GM12878 (cell line): Measurements from ENCODE around the gene RICTOR. TPM values are rescaled to one million over a fixed set of nuclear protein-coding genes. Genes with fewer than 3 reads are reported as not detected.

ENCODE experiments used
- ATAC-seq: fragments of 200-7000 bp; cut with Tn5 transposase; 3 replicates; pipeline ENCODE4 v1.9.1; 2020; ENCODE audit warnings: mild to moderate bottlenecking, moderate library complexity
- BruUV-seq: library from RNA; stranded (reverse); fragments of 400-500 nt; replicated peaks from 2 replicates; lab custom pipeline; 2021; lab: Mats Ljungman, UMichigan
- CTCF ChIA-PET: fragments of 300-600 bp; sonication (Branson Sonifier 250); formaldehyde crosslinking; extraction: SDS; loops from one replicate; lab custom pipeline; 2021; ENCODE audit warnings: inconsistent platforms; lab: Yijun Ruan, JAX
- POLR2A ChIA-PET: fragments of 350-600 bp; formaldehyde crosslinking; extraction: SDS; loops from one replicate; lab custom pipeline; 2021; ENCODE audit warnings: inconsistent platforms; lab: Charles Lee
- RAD21 ChIA-PET: fragments of 300-600 bp; sonication (Branson Sonifier 250); formaldehyde crosslinking; loops from one replicate; lab custom pipeline; 2023; ENCODE audit warnings: antibody characterized with exemption; ENCODE audit not compliant: unreplicated experiment; lab: Charles Lee
- SMC1A ChIA-PET: fragments of 300-600 bp; sonication (Branson Sonifier 250); formaldehyde crosslinking; loops from one replicate; lab custom pipeline; 2023; ENCODE audit not compliant: unreplicated experiment, uncharacterized antibody; lab: Charles Lee
- DNase-seq: peaks from one replicate; pipeline ENCODE4 v3.0.0-alpha.2; 2011; ENCODE audit warnings: low read depth, low spot score
- FAIRE-seq: peaks from 3 replicates; lab custom pipeline; 2011; peaks lifted over from hg19 to GRCh38; lab: Jason Lieb, UNC
- H2AFZ ChIP-seq: 2 replicates; pipeline ENCODE4 v1.6.0; 2011; ENCODE audit warnings: low read depth, low read length, control low read depth; ENCODE audit not compliant: control insufficient read depth
- H3K27ac ChIP-seq: 2 replicates; pipeline ENCODE4 v1.5.1; 2011; ENCODE audit warnings: control low read depth; ENCODE audit not compliant: control insufficient read depth, insufficient read depth
- H3K27me3 ChIP-seq, 2 experiments: replicated peaks in 1 of 2; 2 replicates each; pipeline versions ENCODE4 v1.6.0 to v1.6.1; 2011; ENCODE audit warnings: low read length in 1 of 2; ENCODE audit not compliant: control insufficient read depth in 2 of 2, insufficient read depth in 2 of 2
- H3K36me3 ChIP-seq, 2 experiments: 2 replicates each; pipeline ENCODE4 v1.5.1; 2011; ENCODE audit warnings: low read length in 1 of 2; ENCODE audit not compliant: control insufficient read depth in 2 of 2, insufficient read depth in 2 of 2
- H3K4me1 ChIP-seq: 2 replicates; pipeline ENCODE4 v1.6.1; 2011; ENCODE audit warnings: mild to moderate bottlenecking, low read length, moderate library complexity, mixed read lengths; ENCODE audit not compliant: control insufficient read depth, insufficient read depth
- H3K4me2 ChIP-seq: 2 replicates; pipeline ENCODE4 v1.6.0; 2011; ENCODE audit warnings: control low read depth; ENCODE audit not compliant: control insufficient read depth, insufficient read depth
- H3K4me3 ChIP-seq: fragments of 200-600 bp; sonication (generic); 2 replicates; pipeline ENCODE4 v1.5.1; 2016
- H3K79me2 ChIP-seq: 2 replicates; pipeline ENCODE4 v1.6.0; 2011; ENCODE audit warnings: low read length; ENCODE audit not compliant: control insufficient read depth, insufficient read depth
- H3K9ac ChIP-seq: 2 replicates; pipeline ENCODE4 v1.8.0; 2011; ENCODE audit warnings: low read length, control low read depth, mixed read lengths; ENCODE audit not compliant: control insufficient read depth, insufficient read depth
- H3K9me3 ChIP-seq: replicated peaks from 3 replicates; pipeline ENCODE4 v1.5.1; 2011; ENCODE audit warnings: mild to moderate bottlenecking, low read length; ENCODE audit not compliant: control insufficient read depth, insufficient read depth
- H4K20me1 ChIP-seq: 2 replicates; pipeline ENCODE4 v1.6.0; 2011; ENCODE audit not compliant: control insufficient read depth, insufficient read depth
- ASH2L ChIP-seq: fragments of 300-600, 200-600 bp; sonication (generic); IDR thresholded peaks from 2 replicates; pipeline ENCODE4 v1.6.1; 2017; ENCODE audit warnings: low read depth, mild to moderate bottlenecking, borderline replicate concordance
- CBX3 ChIP-seq: fragments of 200-600 bp; sonication (generic); IDR thresholded peaks from 2 replicates; pipeline ENCODE4 v1.6.1; 2016; ENCODE audit warnings: low read depth, borderline replicate concordance
- E4F1 ChIP-seq: fragments of 450-650 bp; IDR thresholded peaks from 2 replicates; pipeline ENCODE4 v1.6.1; 2018; ENCODE audit warnings: borderline replicate concordance, mild to moderate bottlenecking; ENCODE audit not compliant: partially characterized antibody
- HCFC1 ChIP-seq: fragments of 150-350 bp; IDR thresholded peaks from 2 replicates; pipeline ENCODE4 v1.6.1; 2014; ENCODE audit warnings: low read length
- NR2F1 ChIP-seq: fragments of 450-650 bp; conservative IDR thresholded peaks from 2 replicates; pipeline ENCODE4 v1.6.1; 2017; ENCODE audit warnings: mild to moderate bottlenecking
- PAX5 ChIP-seq: IDR thresholded peaks from 2 replicates; pipeline ENCODE4 v1.6.1; 2011; ENCODE audit warnings: low read depth, low read length, borderline replicate concordance
- POLR2A ChIP-seq: IDR thresholded peaks from 2 replicates; pipeline ENCODE4 v1.6.1; 2011; ENCODE audit warnings: low read depth, mild to moderate bottlenecking, low read length
- RUNX3 ChIP-seq: IDR thresholded peaks from 2 replicates; pipeline ENCODE4 v1.6.1; 2012; ENCODE audit warnings: low read length, inconsistent platforms
- SPI1 ChIP-seq: IDR thresholded peaks from 2 replicates; pipeline ENCODE4 v1.6.1; 2011; ENCODE audit warnings: low read depth, mild to moderate bottlenecking, low read length, moderate library complexity, borderline replicate concordance; ENCODE audit not compliant: insufficient read depth
- TCF12 ChIP-seq: IDR thresholded peaks from 2 replicates; pipeline ENCODE4 v1.6.1; 2011; ENCODE audit warnings: low read depth, mild to moderate bottlenecking, low read length
- YY1 ChIP-seq: IDR thresholded peaks from 2 replicates; pipeline ENCODE4 v1.6.1; 2011; ENCODE audit warnings: low read depth, mild to moderate bottlenecking, low read length
- ZNF274 ChIP-seq: IDR thresholded peaks from one replicate; pipeline ENCODE4 v1.8.0; 2011; ENCODE audit not compliant: insufficient read length, insufficient read depth
- WGBS: methylation state at CpG from one replicate; pipeline ENCODE4 v1.1.6; 2016; ENCODE audit warnings: low lambda C conversion rate; ENCODE audit not compliant: insufficient replicate concordance, insufficient coverage; ENCODE audit errors: missing lambda C conversion rate; 5-methylcytosine and 5-hydroxymethylcytosine counted together
- in situ Hi-C: fragments of 300-500 bp; cut with MboI; formaldehyde crosslinking; loops from 9 replicates; pipeline ENCODE4 v1.14.3; 2018; ENCODE audit warnings: mixed read lengths
- intact Hi-C: fragments of 100-400 bp; cut with micrococcal nuclease; formaldehyde crosslinking; loops from one replicate; pipeline ENCODE4 v1.14.2; 2022; ENCODE audit not compliant: unreplicated experiment
- polyA plus RNA-seq, 11 experiments: library from polyadenylated mRNA; depleted of rRNA in 4 of 11; unstranded in 6 of 11; stranded (reverse) in 5 of 11; fragments of >200 nt; fragmentation: Nextera tagmentation in 4 of 11; fragmentation: Illumina TruSeq in 1 of 11; extraction: Ambion mirVana in 4 of 11; extraction: Trizol in 1 of 11; gene quantifications; 1 replicate in 1 of 11; 2 replicates in 10 of 11; pipeline versions ENCODE4 v1.2.1 to v1.2.3, GENCODE V29; 2011 to 2016; ENCODE audit warnings: inconsistent platforms in 2 of 11, missing spikeins in 2 of 11, low read depth in 1 of 11
- total RNA-seq, 4 experiments: library from RNA; depleted of rRNA in 3 of 4; stranded (reverse); fragments of >200 nt in 3 of 4; fragmentation: Illumina TruSeq in 1 of 4; extraction: Trizol in 1 of 4; gene quantifications; 2 replicates each; pipeline versions ENCODE4 v1.2.1 to v1.2.3, GENCODE V29; 2013 to 2021
- TF ChIP-seq, protein P1 (sequence below): IDR thresholded peaks from 2 replicates; pipeline ENCODE4 v1.6.1; 2012; ENCODE audit warnings: low read depth, low read length, improper control_type of control experiment

Gene RICTOR
- total and polyA plus RNA-seq, 10 of the 15 experiments (the other 5 are each of a cell fraction or from before 2014, with no cell fraction given), result 2.7 to 23.0 (median 6.9) TPM

GRCh38 chr5:39021413-39021812 is 52.8 kb downstream of the RICTOR start:
- no peak overlapping the region for H3K9ac ChIP-seq
- H3K36me3 ChIP-seq, result no peaks in the 10 kb centered on the region
- DNase-seq, result no peak
- RAD21 ChIA-PET, result no interaction called here
- in situ Hi-C loops, result no loop called here
- CTCF ChIA-PET, result no interaction called here
- no TSS peak for BruUV-seq
- no peak for ATAC-seq
- TF ChIP-seq, protein P1, sequence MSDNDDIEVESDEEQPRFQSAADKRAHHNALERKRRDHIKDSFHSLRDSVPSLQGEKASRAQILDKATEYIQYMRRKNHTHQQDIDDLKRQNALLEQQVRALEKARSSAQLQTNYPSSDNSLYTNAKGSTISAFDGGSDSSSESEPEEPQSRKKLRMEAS, result no peak
- TF ChIP-seq POLR2A, result no peak
- no peak for TF ChIP-seq ASH2L
- no peak for TF ChIP-seq CBX3
- TF ChIP-seq TCF12, result no peak
- TF ChIP-seq PAX5, result no peak
- no peak for TF ChIP-seq YY1
- TF ChIP-seq NR2F1, result no peak
- no peak for TF ChIP-seq E4F1
- no peak for TF ChIP-seq HCFC1
- TF ChIP-seq ZNF274, result no peak
- TF ChIP-seq SPI1, result no peak
- TF ChIP-seq RUNX3, result no peak
- TF ChIP-seq, all 136 proteins: peak for 0
- H3K27ac ChIP-seq, result no peak overlapping the region
- ChIA-PET SMC1A (no interaction called here), POLR2A (no interaction called here)
- intact Hi-C loops, result no loop called here
- H3K27me3 ChIP-seq, result no peaks in the 10 kb centered on the region
- no peaks in the 10 kb centered on the region for H4K20me1 ChIP-seq
- H3K4me2 ChIP-seq, result no peak overlapping the region
- no peak overlapping the region for H2AFZ ChIP-seq
- FAIRE-seq, result no peak
- H3K4me1 ChIP-seq, result peaks cover 4% of the 10 kb centered on the region; the same call in 1 of the 2 replicates
- H3K4me3 ChIP-seq, result no peak overlapping the region
- no peaks in the 10 kb centered on the region; the same call in 1 of the 2 replicates for H3K79me2 ChIP-seq
- H3K9me3 ChIP-seq, result peaks cover 5% of the 10 kb centered on the region
- WGBS, result 100% methylated on average over 1 of the region's 1 CpG
